H1 (cell line): ENCODE data around the gene ARHGEF35. TPM values are rescaled to one million over a fixed set of nuclear protein-coding genes. Genes with fewer than 3 reads are reported as not detected.
"Not testable (repeated sequence)": the region's sequence is repeated elsewhere in the genome, so short reads cannot be mapped to it uniquely, and the experiment has no call there.

Experiments
- CTCF ChIA-PET: fragments of 300-600 bp; sonication (Branson Sonifier 250); formaldehyde crosslinking; loops from one replicate; lab custom pipeline; 2021; ENCODE audit not compliant: partially characterized antibody; lab: Charles Lee
- POLR2A ChIA-PET: fragments of 300-600 bp; sonication (Branson Sonifier 250); formaldehyde crosslinking; loops from one replicate; lab custom pipeline; 2021; ENCODE audit warnings: inconsistent platforms; ENCODE audit not compliant: partially characterized antibody; lab: Charles Lee
- DNase-seq, 2 experiments: peaks; one replicate each; pipeline versions ENCODE4 v3.0.0 to v3.0.0-alpha.2; 2010 to 2022; ENCODE audit warnings: low spot score in 2 of 2, low read depth in 1 of 2, mixed read lengths in 1 of 2
- FAIRE-seq: peaks from 2 replicates; lab custom pipeline; 2011; peaks lifted over from hg19 to GRCh38; lab: Jason Lieb, UNC
- H2AFZ ChIP-seq: 2 replicates; pipeline ENCODE4 v1.8.1; 2012; ENCODE audit warnings: low read length, inconsistent platforms
- H2AK5ac ChIP-seq: 2 replicates; pipeline ENCODE4 v1.6.1; 2013; ENCODE audit warnings: low read depth, low read length
- H2BK120ac ChIP-seq: replicated peaks from 2 replicates; pipeline ENCODE3; 2013; ENCODE audit warnings: low read depth, low read length, inconsistent platforms
- H2BK12ac ChIP-seq: 2 replicates; pipeline ENCODE4 v1.6.1; 2013; ENCODE audit warnings: low read depth, low read length
- H2BK15ac ChIP-seq: 2 replicates; pipeline ENCODE4 v1.6.1; 2013; ENCODE audit warnings: low read length
- H2BK20ac ChIP-seq: 2 replicates; pipeline ENCODE4 v1.6.1; 2013; ENCODE audit warnings: low read length
- H2BK5ac ChIP-seq: 2 replicates; pipeline ENCODE4 v1.6.1; 2013; ENCODE audit warnings: low read depth, low read length
- H3K14ac ChIP-seq: 2 replicates; pipeline ENCODE4 v1.6.1; 2013; ENCODE audit warnings: inconsistent platforms; ENCODE audit not compliant: insufficient read length
- H3K18ac ChIP-seq: 2 replicates; pipeline ENCODE4 v1.6.1; 2013; ENCODE audit warnings: low read length; ENCODE audit errors: extremely low read depth
- H3K23ac ChIP-seq: 2 replicates; pipeline ENCODE4 v1.6.1; 2013; ENCODE audit warnings: inconsistent platforms; ENCODE audit not compliant: insufficient read length
- H3K23me2 ChIP-seq: 2 replicates; pipeline ENCODE4 v1.6.1; 2013; ENCODE audit warnings: low read depth, low read length
- H3K27ac ChIP-seq: 2 replicates; pipeline ENCODE4 v1.6.1; 2011; ENCODE audit warnings: low read depth, low read length, inconsistent platforms
- H3K27me3 ChIP-seq, 4 experiments: replicated peaks in 1 of 4; 1 replicate in 1 of 4; 2 replicates in 3 of 4; pipeline versions ENCODE4 v1.6.1 to v1.8.1; 2011 to 2013; ENCODE audit warnings: low read length in 3 of 4, mild to moderate bottlenecking in 3 of 4, inconsistent platforms in 2 of 4, mixed read lengths in 2 of 4, moderate library complexity in 1 of 4; ENCODE audit not compliant: control insufficient read depth in 3 of 4, insufficient read depth in 3 of 4; ENCODE audit errors: extremely low read depth in 1 of 4
- H3K36me3 ChIP-seq, 4 experiments: 2 replicates each; pipeline versions ENCODE4 v1.6.1 to v1.8.1; 2011 to 2013; ENCODE audit warnings: mild to moderate bottlenecking in 4 of 4, low read length in 3 of 4, moderate library complexity in 2 of 4, control low read depth in 1 of 4, inconsistent platforms in 1 of 4; ENCODE audit not compliant: insufficient read depth in 4 of 4, control insufficient read depth in 2 of 4
- H3K4ac ChIP-seq: replicated peaks from 2 replicates; pipeline ENCODE3; 2013; ENCODE audit warnings: low read length, low read depth, mixed read lengths, inconsistent platforms; ENCODE audit not compliant: insufficient read length
- H3K4me1 ChIP-seq, 4 experiments: replicated peaks in 1 of 4; 1 replicate in 1 of 4; 2 replicates in 3 of 4; pipeline versions ENCODE4 v1.6.1 to v1.8.1; 2011 to 2013; ENCODE audit warnings: low read length in 3 of 4, inconsistent platforms in 2 of 4, mixed read lengths in 1 of 4; ENCODE audit not compliant: insufficient read depth in 4 of 4, control insufficient read depth in 3 of 4
- H3K4me2 ChIP-seq, 2 experiments: 2 replicates each; pipeline versions ENCODE4 v1.6.1 to v1.8.1; 2011 to 2013; ENCODE audit warnings: low read depth in 2 of 2, low read length in 2 of 2, control low read depth in 1 of 2, inconsistent platforms in 1 of 2, mild to moderate bottlenecking in 1 of 2; ENCODE audit not compliant: insufficient read depth in 1 of 2
- H3K4me3 ChIP-seq, 4 experiments: fragments of 200-600, 300-600 bp in 1 of 4; sonication (generic), shearing (Covaris generic), sonication (Bioruptor Twin) in 1 of 4; 2 replicates each; pipeline versions ENCODE4 v1.5.1 to v1.8.1; 2011 to 2016; ENCODE audit warnings: low read length in 4 of 4, low read depth in 3 of 4, control low read depth in 2 of 4, inconsistent platforms in 2 of 4, mild to moderate bottlenecking in 2 of 4, mixed read lengths in 1 of 4, moderate library complexity in 1 of 4; ENCODE audit not compliant: insufficient read depth in 2 of 4; ENCODE audit errors: extremely low read depth in 1 of 4
- H3K56ac ChIP-seq: replicated peaks from 2 replicates; pipeline ENCODE3; 2013; ENCODE audit warnings: low read depth, mild to moderate bottlenecking, mixed read lengths, low read length, inconsistent platforms; ENCODE audit not compliant: insufficient read length
- H3K79me1 ChIP-seq: 2 replicates; pipeline ENCODE4 v1.6.1; 2013; ENCODE audit warnings: low read depth, low read length, control low read depth
- H3K79me2 ChIP-seq, 2 experiments: 2 replicates each; pipeline versions ENCODE4 v1.6.1 to v1.8.1; 2012 to 2013; ENCODE audit warnings: low read length in 2 of 2, mild to moderate bottlenecking in 2 of 2, inconsistent platforms in 1 of 2; ENCODE audit not compliant: insufficient read depth in 2 of 2, control insufficient read depth in 1 of 2
- H3K9ac ChIP-seq, 4 experiments: replicated peaks in 1 of 4; 1 replicate in 1 of 4; 2 replicates in 3 of 4; pipeline versions ENCODE4 v1.6.1 to v1.8.1; 2011 to 2013; ENCODE audit warnings: low read depth in 3 of 4, low read length in 3 of 4, control low read depth in 2 of 4, mild to moderate bottlenecking in 2 of 4, moderate library complexity in 2 of 4, inconsistent platforms in 1 of 4; ENCODE audit errors: extremely low read depth in 1 of 4
- H3K9me3 ChIP-seq, 2 experiments: 2 replicates each; pipeline versions ENCODE4 v1.6.1 to v1.8.1; 2012 to 2013; ENCODE audit warnings: mild to moderate bottlenecking in 2 of 2, moderate library complexity in 2 of 2, control low read depth in 1 of 2, inconsistent platforms in 1 of 2, low read depth in 1 of 2, low read length in 1 of 2, mixed read lengths in 1 of 2; ENCODE audit not compliant: insufficient read depth in 2 of 2
- H4K20me1 ChIP-seq, 2 experiments: replicated peaks in 1 of 2; 2 replicates each; pipeline versions ENCODE3 to v1.8.1; 2011 to 2013; ENCODE audit warnings: inconsistent platforms in 2 of 2, low read length in 2 of 2, mild to moderate bottlenecking in 1 of 2; ENCODE audit not compliant: insufficient read depth in 2 of 2, control insufficient read depth in 1 of 2
- H4K5ac ChIP-seq: 2 replicates; pipeline ENCODE4 v1.6.1; 2013; ENCODE audit warnings: low read length, low read depth, mixed read lengths, inconsistent platforms; ENCODE audit not compliant: insufficient read length
- H4K8ac ChIP-seq: 2 replicates; pipeline ENCODE4 v1.8.0; 2013; ENCODE audit warnings: mild to moderate bottlenecking, moderate library complexity, low read length, inconsistent platforms; ENCODE audit not compliant: insufficient read depth; ENCODE audit errors: extremely low read depth
- H4K91ac ChIP-seq: replicated peaks from 2 replicates; pipeline ENCODE3; 2013; ENCODE audit warnings: low read length, mixed read lengths, inconsistent platforms; ENCODE audit not compliant: insufficient read length
- WGBS, 2 experiments: shearing (Covaris generic) in 1 of 2; methylation state at CpG; one replicate each; pipeline versions ENCODE4 v1.1.6 to v1.1.7; 2013 to 2015; ENCODE audit warnings: low lambda C conversion rate in 2 of 2, mixed read lengths in 2 of 2, inconsistent platforms in 1 of 2, low coverage in 1 of 2, missing lambda C conversion rate in 1 of 2; ENCODE audit not compliant: insufficient replicate concordance in 2 of 2, insufficient coverage in 1 of 2, insufficient read length in 1 of 2; ENCODE audit errors: extremely low coverage in 1 of 2, missing lambda C conversion rate in 1 of 2; 5-methylcytosine and 5-hydroxymethylcytosine counted together
- polyA plus RNA-seq, 7 experiments: library from polyadenylated mRNA; depleted of rRNA in 3 of 7; stranded (reverse) in 5 of 7; unstranded in 2 of 7; fragments of >200 nt in 5 of 7; fragments of 200-250 nt in 2 of 7; gene quantifications; 1 replicate in 5 of 7; 2 replicates in 1 of 7; 4 replicates in 1 of 7; pipeline versions ENCODE4 v1.2.1 to v1.2.3, GENCODE V29; 2011 to 2013; ENCODE audit warnings: missing spikeins in 2 of 7, mixed read lengths in 2 of 7
- total RNA-seq: library from RNA; stranded (reverse); fragmentation: NEBNext Ultra II Directional; extraction: Animal tissue kit (Norgen Biotek cat#: 25700); gene quantifications from 2 replicates; pipeline ENCODE4 v1.2.1, GENCODE V29; 2021

ARHGEF35 gene
- total and polyA plus RNA-seq, 2 of the 8 experiments (the other 6 are each of a cell fraction or from before 2014, with no cell fraction given): 1.3 to 11.8 TPM

DNA sequence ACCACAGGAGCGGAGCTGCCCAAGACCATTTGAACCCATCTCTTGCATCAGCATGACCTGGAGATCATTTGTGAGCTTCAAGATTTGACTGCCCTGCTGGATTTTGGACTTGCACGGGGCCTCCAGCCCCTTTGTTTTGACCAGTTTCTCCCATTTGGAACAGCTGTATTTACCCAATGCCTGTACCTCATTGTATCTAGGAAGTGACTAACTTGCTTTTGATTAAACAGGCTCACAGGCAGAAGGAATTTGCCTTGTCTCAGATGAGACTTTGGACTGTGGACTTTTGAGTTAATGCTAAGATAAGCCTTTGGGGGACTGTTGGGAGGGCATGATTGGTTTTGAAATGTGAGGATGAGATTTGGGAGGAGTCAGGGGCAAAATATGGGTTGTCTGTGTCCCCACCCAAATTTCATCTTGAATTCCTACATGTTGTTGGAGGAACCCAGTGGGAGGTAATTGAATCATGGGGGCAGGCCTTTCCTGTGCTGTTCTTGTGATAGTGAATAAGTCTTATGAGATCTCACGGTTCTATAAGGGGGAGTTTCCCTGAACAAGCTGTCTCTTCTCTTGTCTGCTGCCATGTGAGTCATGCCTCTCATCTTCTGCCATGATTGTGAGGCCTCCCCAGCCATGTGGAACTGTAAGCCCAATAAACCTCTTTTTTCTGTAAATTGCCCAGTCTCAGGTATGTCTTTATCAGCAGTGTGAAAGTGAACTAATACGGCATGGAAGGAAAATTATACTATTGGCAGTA lies 23.9 kb downstream of the ARHGEF35 start:
- H2BK20ac ChIP-seq, H3K14ac ChIP-seq, H3K27ac ChIP-seq, H4K91ac ChIP-seq, H3K18ac ChIP-seq, H2BK15ac ChIP-seq, H2BK120ac ChIP-seq, CTCF ChIA-PET, H4K5ac ChIP-seq, H3K79me1 ChIP-seq, H3K4ac ChIP-seq, H3K36me3 ChIP-seq, POLR2A ChIA-PET, H4K20me1 ChIP-seq, H3K27me3 ChIP-seq, H3K4me3 ChIP-seq, H2BK5ac ChIP-seq, H3K9ac ChIP-seq, H2BK12ac ChIP-seq, FAIRE-seq, H3K79me2 ChIP-seq, DNase-seq, H3K4me1 ChIP-seq, H3K56ac ChIP-seq, H3K4me2 ChIP-seq, H3K9me3 ChIP-seq, H4K8ac ChIP-seq, H2AFZ ChIP-seq, H3K23me2 ChIP-seq, H3K23ac ChIP-seq, H2AK5ac ChIP-seq: not testable (repeated sequence)
- WGBS, 2 experiments: 88% methylated on average over 4 of the region's 4 CpGs; no CpG with 5 or more reads in 1 of the 2 experiments
